Parathyroid adenoma (tissue), 2 donors: ENCODE results near the gene ASPSCR1.

Source experiments
- H2AFZ ChIP-seq: fragments of 300-600 bp; sonication (generic); one replicate; pipeline ENCODE4 v1.7.0; 2017; ENCODE audit warnings: antibody characterized with exemption, mild to moderate bottlenecking
- H3K27ac ChIP-seq: fragments of 300-600 bp; sonication (generic); one replicate; pipeline ENCODE4 v1.7.0; 2017
- H3K27me3 ChIP-seq: fragments of 300-600 bp; sonication (generic); one replicate; pipeline ENCODE4 v1.7.0; 2017; ENCODE audit warnings: low read length; ENCODE audit not compliant: control insufficient read depth, insufficient read depth
- H3K36me3 ChIP-seq: fragments of 300-600 bp; sonication (generic); one replicate; pipeline ENCODE4 v1.7.0; 2017; ENCODE audit warnings: low read length; ENCODE audit not compliant: control insufficient read depth, insufficient read depth
- H3K4me1 ChIP-seq: fragments of 300-600 bp; sonication (generic); one replicate; pipeline ENCODE4 v1.7.0; 2017; ENCODE audit warnings: control low read depth
- H3K4me2 ChIP-seq: fragments of 300-600 bp; sonication (generic); one replicate; pipeline ENCODE4 v1.7.0; 2017; ENCODE audit warnings: low read length
- H3K4me3 ChIP-seq: fragments of 300-600 bp; sonication (generic); one replicate; pipeline ENCODE4 v1.7.0; 2017; ENCODE audit warnings: low read depth, low read length
- H3K79me2 ChIP-seq: fragments of 300-600 bp; sonication (generic); one replicate; pipeline ENCODE4 v1.7.0; 2017; ENCODE audit warnings: control low read depth
- H3K9ac ChIP-seq: fragments of 300-600 bp; sonication (generic); one replicate; pipeline ENCODE4 v1.7.0; 2017; ENCODE audit warnings: mild to moderate bottlenecking
- H3K9me3 ChIP-seq: fragments of 300-600 bp; sonication (generic); one replicate; pipeline ENCODE4 v1.7.0; 2017; ENCODE audit warnings: low read length; ENCODE audit not compliant: control insufficient read depth
- TF ChIP-seq, protein P1 (sequence below): fragments of 300-600 bp; sonication (generic); IDR thresholded peaks from one replicate; pipeline ENCODE4 v1.7.0; 2017; ENCODE audit warnings: antibody characterized with exemption, mild to moderate bottlenecking
- donor health status: primary hyperparathyroidism.

ASPSCR1 gene

DNA sequence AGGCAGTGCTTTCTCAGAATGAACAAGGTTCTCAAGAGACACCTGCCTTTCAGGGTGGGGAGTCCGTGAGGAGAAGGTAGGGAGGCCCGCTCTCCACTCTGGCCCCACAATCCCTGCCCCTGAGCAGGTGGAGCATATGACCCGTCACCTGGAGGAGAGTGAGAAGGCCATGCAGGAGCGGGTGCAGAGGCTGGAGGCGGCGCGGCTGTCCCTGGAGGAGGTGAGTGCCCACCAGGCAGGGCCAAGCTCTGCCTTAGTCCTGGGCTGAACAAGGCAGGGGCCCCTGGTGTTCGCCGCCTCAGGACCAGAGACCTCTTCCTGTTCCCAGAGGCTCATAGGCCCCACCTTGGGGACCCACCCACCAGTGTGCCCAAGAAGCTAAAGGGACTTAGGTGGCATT lies 51.5 kb downstream of the ASPSCR1 start:
- H3K4me1 ChIP-seq = peaks cover 11% of the 10 kb centered on the region
- H3K27ac ChIP-seq = no peak overlapping the region
- peaks cover 2% of the 10 kb centered on the region for H3K79me2 ChIP-seq
- H3K27me3 ChIP-seq = no peaks in the 10 kb centered on the region
- H3K4me2 ChIP-seq = no peak overlapping the region
- no peaks in the 10 kb centered on the region for H3K36me3 ChIP-seq
- TF ChIP-seq, protein P1, sequence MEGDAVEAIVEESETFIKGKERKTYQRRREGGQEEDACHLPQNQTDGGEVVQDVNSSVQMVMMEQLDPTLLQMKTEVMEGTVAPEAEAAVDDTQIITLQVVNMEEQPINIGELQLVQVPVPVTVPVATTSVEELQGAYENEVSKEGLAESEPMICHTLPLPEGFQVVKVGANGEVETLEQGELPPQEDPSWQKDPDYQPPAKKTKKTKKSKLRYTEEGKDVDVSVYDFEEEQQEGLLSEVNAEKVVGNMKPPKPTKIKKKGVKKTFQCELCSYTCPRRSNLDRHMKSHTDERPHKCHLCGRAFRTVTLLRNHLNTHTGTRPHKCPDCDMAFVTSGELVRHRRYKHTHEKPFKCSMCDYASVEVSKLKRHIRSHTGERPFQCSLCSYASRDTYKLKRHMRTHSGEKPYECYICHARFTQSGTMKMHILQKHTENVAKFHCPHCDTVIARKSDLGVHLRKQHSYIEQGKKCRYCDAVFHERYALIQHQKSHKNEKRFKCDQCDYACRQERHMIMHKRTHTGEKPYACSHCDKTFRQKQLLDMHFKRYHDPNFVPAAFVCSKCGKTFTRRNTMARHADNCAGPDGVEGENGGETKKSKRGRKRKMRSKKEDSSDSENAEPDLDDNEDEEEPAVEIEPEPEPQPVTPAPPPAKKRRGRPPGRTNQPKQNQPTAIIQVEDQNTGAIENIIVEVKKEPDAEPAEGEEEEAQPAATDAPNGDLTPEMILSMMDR = no peak
- no peak overlapping the region for H3K9ac ChIP-seq
- no peak overlapping the region for H2AFZ ChIP-seq
- H3K9me3 ChIP-seq = no peaks in the 10 kb centered on the region
- H3K4me3 ChIP-seq = no peak overlapping the region

DNA sequence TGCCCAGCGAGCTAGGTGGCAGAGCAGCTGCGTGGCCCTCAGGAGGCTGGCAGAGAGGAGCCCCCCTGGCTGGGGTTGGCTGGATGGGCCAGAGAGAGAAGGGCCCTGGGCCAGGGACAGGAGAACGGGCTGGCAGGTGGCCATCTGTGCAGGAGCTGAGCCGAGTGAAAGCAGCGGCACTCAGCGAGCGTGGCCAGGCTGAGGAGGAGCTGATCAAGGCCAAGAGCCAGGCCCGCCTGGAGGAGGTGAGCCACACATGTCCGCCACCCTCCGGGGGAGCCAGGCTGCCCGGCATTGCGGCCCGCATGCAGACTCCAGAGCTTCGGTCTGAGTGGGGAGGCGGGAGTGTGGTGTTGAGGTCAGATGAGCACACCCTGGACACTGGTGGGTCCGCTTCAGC lies 52.0 kb downstream of the ASPSCR1 start:
- H3K4me1 ChIP-seq = peaks cover 7% of the 10 kb centered on the region
- H2AFZ ChIP-seq = no peak overlapping the region
- no peaks in the 10 kb centered on the region for H3K36me3 ChIP-seq
- TF ChIP-seq, protein P1 = no peak
- H3K27me3 ChIP-seq = no peaks in the 10 kb centered on the region
- H3K27ac ChIP-seq = no peak overlapping the region
- H3K9ac ChIP-seq = no peak overlapping the region
- H3K9me3 ChIP-seq = no peaks in the 10 kb centered on the region
- H3K79me2 ChIP-seq = peaks cover 1% of the 10 kb centered on the region
- no peak overlapping the region for H3K4me3 ChIP-seq
- H3K4me2 ChIP-seq = no peak overlapping the region

DNA sequence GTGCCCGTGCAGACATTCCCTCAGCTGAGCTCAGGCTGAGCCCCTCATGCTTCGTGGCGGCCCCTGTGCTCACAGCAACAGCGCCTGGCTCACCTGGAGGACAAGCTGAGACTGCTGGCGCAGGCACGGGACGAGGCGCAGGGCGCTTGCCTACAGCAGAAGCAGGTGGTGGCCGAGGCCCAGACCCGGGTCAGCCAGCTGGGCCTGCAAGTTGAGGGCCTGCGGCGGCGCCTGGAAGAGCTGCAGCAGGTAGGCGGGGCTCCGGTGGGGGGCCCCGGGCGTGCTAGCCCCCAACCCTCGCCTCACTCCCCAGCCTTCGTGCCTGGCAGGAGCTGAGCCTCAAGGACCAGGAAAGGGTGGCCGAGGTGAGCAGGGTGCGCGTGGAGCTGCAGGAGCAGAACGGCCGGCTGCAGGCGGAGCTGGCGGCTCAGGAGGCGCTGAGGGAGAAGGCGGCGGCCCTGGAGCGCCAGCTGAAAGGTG lies 52.6 kb downstream of the ASPSCR1 start:
- no peaks in the 10 kb centered on the region for H3K79me2 ChIP-seq
- H3K27ac ChIP-seq = no peak overlapping the region
- H2AFZ ChIP-seq = peak overlapping the region; percentile 92
- TF ChIP-seq, protein P1 = no peak
- H3K4me2 ChIP-seq = peak overlapping the region; percentile 26
- H3K36me3 ChIP-seq = no peaks in the 10 kb centered on the region
- H3K9ac ChIP-seq = no peak overlapping the region
- H3K9me3 ChIP-seq = no peaks in the 10 kb centered on the region
- no peak overlapping the region for H3K4me3 ChIP-seq
- H3K4me1 ChIP-seq = peaks cover 6% of the 10 kb centered on the region
- no peaks in the 10 kb centered on the region for H3K27me3 ChIP-seq

DNA sequence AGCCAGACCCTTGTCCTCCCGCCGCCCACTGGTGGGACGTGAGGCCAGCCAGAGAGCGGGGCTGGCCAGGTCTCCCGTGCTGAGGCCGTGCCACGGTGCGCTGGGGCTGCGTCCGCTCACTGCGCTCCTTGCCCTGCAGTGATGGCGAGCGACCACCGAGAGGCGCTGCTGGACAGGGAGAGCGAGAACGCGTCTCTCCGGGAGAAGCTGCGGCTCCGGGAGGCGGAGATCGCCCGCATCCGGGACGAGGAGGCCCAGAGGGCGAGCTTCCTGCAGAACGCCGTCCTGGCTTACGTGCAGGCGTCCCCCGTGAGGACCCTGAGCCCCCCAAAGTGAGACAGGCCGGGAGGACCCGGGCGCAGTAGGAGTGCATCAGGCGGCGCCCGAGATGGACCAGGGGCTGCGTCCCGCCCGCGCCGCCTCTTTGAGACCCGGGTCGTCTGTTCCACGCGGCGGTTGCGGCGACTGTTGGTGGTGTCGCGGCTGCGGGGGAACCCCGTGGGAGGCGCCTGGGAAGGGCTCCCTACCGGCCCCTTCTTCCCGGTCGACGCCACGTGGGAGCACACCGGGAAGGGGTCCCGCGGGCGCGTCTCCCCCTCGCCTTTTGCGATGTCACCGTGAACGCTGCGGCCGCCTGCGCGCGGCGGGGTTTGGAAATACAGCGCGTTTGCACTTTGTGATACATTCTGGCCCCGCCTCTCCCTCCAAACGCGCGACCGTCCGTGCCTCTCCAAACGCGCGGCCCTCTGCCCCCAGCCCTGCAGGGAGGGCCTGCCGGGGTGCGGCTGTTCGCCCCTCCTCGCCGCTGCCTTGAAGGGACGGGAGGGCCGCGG lies 53.3 kb downstream of the ASPSCR1 start:
- TF ChIP-seq, protein P1 = peak; percentile 93
- Histone ChIP-seq H3K4me2 (peak overlapping the region; percentile 89), H3K9me3 (no peaks in the 10 kb centered on the region), H3K9ac (no peak overlapping the region), H2AFZ (peak overlapping the region; percentile 92), H3K27ac (peak overlapping the region; percentile 39), H3K4me3 (peak overlapping the region; percentile 68), H3K27me3 (no peaks in the 10 kb centered on the region), H3K36me3 (no peaks in the 10 kb centered on the region), H3K4me1 (peaks cover 6% of the 10 kb centered on the region), H3K79me2 (no peaks in the 10 kb centered on the region)
